ENCODE results near the gene MAF.
A peak's percentile ranks its signal among the peaks of the same experiment; 100 is the strongest.

MAF gene

GRCh38 chr16:79587296-79587695 is 13.2 kb downstream of the MAF start:
- DNase-seq, result no peak

- DNase-seq, result no peak
Measured at GRCh38 chr16:79582789-79583188, 17.7 kb downstream of the MAF start.

GRCh38 chr16:79580453-79581191 is 19.9 kb downstream of the MAF start:
- no peak for DNase-seq

- DNase-seq, result peak; percentile 56
Measured at GRCh38 chr16:79576602-79577001, 23.9 kb downstream of the MAF start.

GRCh38 chr16:79573884-79574283 is 26.7 kb downstream of the MAF start:
- peak; percentile 6 for DNase-seq

- DNase-seq, result no peak
Measured at GRCh38 chr16:79573071-79573470, 27.5 kb downstream of the MAF start.

- peak; percentile 38 for DNase-seq
Measured at GRCh38 chr16:79571903-79572535, 28.5 kb downstream of the MAF start.

GRCh38 chr16:79571065-79571902 is 29.3 kb downstream of the MAF start:
- no peak for DNase-seq

GRCh38 chr16:79564671-79565107 is 35.8 kb downstream of the MAF start:
- DNase-seq, result no peak

GRCh38 chr16:79563921-79564320 is 36.6 kb downstream of the MAF start:
- no peak for DNase-seq

- DNase-seq, result no peak
Measured at GRCh38 chr16:79562166-79562823, 38.2 kb downstream of the MAF start.

GRCh38 chr16:79561729-79562128 is 38.8 kb downstream of the MAF start:
- no peak for DNase-seq

GRCh38 chr16:79560923-79561322 is 39.6 kb downstream of the MAF start:
- DNase-seq, result no peak

- no peak for DNase-seq
Measured at GRCh38 chr16:79560318-79560717, 40.2 kb downstream of the MAF start.

- no peak for DNase-seq
Measured at GRCh38 chr16:79559532-79559931, 41.0 kb downstream of the MAF start.

- DNase-seq, result no peak
Measured at GRCh38 chr16:79557421-79557820, 43.1 kb downstream of the MAF start.

- no peak for DNase-seq
Measured at GRCh38 chr16:79554912-79555311, 45.6 kb downstream of the MAF start.

GRCh38 chr16:79550373-79550772 is 50.2 kb downstream of the MAF start:
- no peak for DNase-seq

GRCh38 chr16:79547085-79547484 is 53.5 kb downstream of the MAF start:
- no peak for DNase-seq
